Pulmonary artery endothelial cell (primary cell): Measurements from ENCODE around the gene FBXL17. TPM values are rescaled to one million over a fixed set of nuclear protein-coding genes. Genes with fewer than 3 reads are reported as not detected.

ENCODE experiments used
- DNase-seq: peaks from one replicate; pipeline ENCODE4 v3.0.0-alpha.2; 2011; ENCODE audit warnings: low read depth, low spot score
- total RNA-seq: library from RNA; depleted of rRNA; stranded (reverse); fragments of >200 nt; gene quantifications from 2 replicates; pipeline ENCODE4 v1.2.3, GENCODE V29; 2014

The FBXL17 gene
- total RNA-seq, 1 donor from 2014 or later: 4.6 TPM

- no peak for DNase-seq
Observed at GRCh38 chr5:107867266-107867665, 514.6 kb downstream of the FBXL17 start.

DNA sequence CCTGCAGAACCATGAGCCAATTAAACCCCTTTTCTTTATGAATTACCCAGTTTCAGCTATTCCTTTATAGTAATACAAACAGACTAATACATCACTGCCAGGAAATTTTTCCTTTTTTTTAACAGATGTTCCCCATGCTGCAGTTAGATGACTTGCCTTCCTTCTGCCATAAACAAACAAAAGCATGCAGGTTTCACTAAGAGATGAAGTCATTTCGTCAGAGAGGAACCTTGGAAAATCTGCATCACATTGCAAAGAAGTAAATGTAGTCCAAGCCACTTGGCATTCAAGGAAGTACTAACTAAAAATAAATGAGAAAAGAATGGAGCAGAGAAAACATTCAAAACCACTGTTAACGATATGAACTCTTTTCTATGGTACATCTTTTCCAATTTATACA lies 517.1 kb downstream of the FBXL17 start:
- DNase-seq: no peak

DNA sequence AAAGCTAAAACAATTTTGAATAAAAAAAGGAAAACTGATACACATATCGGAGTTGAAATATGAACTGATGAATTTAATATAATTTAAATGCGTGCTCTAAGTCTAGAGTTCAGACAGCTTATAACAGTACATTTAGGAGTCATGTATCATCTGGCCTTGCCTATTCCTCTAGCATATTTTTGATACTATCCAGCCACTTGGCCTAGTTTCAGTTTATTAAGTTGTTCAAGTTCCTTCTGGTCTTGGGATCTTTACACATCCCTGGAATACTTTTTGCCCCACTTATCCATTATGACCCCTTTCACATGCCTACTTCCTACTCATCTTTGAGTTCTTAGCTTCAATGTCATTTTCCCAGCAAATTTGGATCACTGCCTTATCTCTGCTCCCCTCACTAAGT lies 518.8 kb downstream of the FBXL17 start:
- DNase-seq: no peak

DNA sequence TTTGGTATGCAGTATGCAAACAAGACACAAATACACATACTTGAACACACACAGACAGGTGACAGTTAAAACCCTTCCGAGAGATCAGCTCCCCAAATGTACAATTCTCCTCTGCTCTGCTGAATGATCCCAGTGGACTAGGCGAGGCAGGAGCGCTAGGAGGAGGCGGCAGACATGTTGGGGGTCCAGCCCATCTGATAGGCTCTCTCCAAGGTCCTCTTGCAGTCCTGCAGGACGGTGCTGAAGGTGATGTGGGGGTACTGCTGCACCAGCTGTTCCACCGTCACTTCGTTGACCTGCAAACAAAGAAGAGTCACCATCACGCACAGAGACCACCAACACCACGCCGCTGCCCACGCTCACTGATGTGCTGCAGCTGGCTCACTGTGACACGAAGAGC lies 520.3 kb downstream of the FBXL17 start:
- DNase-seq: no peak

DNA sequence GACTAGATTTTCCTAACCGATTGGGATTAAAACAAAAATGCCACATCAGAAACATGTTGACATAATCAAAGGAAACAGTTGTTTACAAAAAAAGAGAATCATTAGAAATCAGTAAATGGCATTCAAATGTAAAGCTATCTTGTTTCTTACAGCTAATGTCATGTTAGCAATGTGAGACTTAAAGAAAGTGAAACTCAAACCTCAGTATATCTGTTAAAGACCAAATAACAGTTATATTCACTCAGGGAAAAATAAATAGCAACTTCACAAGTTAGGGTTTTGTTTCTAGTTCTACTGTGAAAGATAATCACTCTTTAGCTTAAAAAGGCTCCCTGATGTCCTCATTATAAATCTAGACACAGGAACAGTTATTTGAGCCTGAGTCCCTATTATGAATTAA lies 521.9 kb downstream of the FBXL17 start:
- DNase-seq: no peak

- DNase-seq: no peak
Observed at GRCh38 chr5:107858788-107859187, 523.1 kb downstream of the FBXL17 start.

DNA sequence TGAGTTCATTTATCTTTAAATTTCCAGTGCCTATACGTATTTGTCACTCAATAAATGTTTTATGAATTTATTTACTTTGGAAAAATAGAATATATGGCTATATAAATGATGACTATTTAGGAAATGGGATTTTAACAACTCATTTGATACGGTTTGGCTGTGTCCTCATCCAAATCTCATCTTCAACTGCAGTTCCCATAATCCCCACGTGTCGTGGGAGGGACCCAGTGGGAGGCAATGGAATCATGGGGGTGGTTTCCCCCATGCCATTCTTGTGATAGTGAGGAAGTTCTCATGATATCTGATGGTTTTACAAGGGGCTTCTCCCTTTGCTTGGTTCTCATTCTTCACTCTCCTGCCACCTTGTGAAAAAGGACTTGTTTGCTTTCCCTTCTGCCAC lies 523.6 kb downstream of the FBXL17 start:
- DNase-seq: no peak

GRCh38 chr5:107857785-107858184 lies 524.1 kb downstream of the FBXL17 start:
- no peak for DNase-seq

DNA sequence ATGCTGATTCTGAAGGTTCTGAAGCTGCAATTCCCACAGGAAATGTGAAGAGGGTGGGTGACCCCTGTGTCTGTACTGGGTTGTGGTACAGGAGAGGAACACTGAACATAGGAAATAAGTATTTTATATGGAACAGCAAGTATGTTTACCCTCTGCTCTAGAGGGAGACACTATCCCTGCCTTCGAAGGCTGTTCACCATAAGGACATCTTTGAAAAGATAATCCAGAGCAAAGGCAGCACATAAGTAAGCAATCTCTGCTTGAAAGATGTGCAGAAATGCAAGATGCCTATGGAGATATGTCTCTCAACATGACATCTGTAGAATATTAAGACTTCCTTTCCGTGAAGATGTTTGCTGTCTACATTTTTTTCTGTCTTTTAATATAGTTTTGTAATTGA lies 526.7 kb downstream of the FBXL17 start:
- no peak for DNase-seq

GRCh38 chr5:107853696-107854095 lies 528.2 kb downstream of the FBXL17 start:
- DNase-seq: no peak

- DNase-seq: no peak
Observed at GRCh38 chr5:107853031-107853430, 528.9 kb downstream of the FBXL17 start.

DNA sequence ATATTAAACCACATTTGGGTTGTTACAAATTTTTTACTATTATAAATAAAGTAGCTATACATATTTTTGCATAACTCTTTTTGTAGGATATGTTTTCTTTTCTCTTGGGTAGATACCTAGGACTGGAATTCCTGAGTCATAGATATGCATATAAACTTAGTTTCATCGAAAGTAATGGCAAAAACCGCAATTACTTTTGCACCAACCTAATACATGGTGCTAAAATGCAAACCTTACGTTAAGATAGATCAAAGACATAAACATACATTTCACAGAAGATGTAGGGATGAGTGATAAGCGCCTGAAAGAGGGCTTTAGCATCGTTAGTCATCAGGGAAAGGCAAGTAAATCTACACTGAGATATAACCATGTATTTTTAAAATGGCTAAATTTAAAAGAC lies 532.8 kb downstream of the FBXL17 start:
- DNase-seq: no peak

DNA sequence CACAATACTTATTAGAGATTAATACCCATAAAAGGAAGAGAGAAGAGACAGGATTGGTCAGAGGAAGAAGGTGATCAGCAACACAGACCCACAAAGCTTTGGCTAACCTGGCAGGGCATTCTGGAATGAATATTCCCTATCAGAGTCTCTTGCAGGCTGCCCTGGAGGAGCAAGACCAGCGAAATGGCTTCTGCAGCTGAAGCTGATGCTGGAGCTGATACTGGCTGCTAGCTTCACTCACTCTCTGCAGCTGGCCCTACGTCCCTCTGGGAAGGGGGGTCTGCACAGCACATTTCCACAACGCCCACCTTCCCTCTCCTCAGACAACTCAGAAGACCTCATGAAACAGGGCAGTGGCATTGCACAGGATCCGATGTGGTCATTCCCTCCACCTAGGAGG lies 541.3 kb downstream of the FBXL17 start:
- DNase-seq: no peak

- DNase-seq: no peak
Observed at GRCh38 chr5:107840161-107840560, 541.7 kb downstream of the FBXL17 start.

- DNase-seq: no peak
Observed at GRCh38 chr5:107835096-107835495, 546.8 kb downstream of the FBXL17 start.

DNA sequence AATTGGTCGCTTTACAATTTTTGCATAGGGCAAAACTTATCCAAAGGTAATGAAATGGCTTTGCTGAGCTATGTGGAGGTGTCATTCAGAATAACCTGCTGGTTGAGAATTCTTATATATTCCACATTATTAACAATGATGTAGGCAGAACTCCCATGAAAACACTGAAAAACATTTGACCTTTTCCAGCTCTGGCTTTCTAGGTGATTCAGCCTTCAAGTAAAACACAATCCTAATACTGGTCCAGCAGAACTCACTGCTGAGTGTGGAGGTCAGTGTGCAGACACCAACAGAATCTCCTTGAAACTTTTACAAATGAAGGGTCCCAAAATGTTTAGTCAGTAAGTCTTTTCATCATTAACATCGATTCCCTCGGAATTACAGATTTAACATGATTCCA lies 549.2 kb downstream of the FBXL17 start:
- no peak for DNase-seq

DNA sequence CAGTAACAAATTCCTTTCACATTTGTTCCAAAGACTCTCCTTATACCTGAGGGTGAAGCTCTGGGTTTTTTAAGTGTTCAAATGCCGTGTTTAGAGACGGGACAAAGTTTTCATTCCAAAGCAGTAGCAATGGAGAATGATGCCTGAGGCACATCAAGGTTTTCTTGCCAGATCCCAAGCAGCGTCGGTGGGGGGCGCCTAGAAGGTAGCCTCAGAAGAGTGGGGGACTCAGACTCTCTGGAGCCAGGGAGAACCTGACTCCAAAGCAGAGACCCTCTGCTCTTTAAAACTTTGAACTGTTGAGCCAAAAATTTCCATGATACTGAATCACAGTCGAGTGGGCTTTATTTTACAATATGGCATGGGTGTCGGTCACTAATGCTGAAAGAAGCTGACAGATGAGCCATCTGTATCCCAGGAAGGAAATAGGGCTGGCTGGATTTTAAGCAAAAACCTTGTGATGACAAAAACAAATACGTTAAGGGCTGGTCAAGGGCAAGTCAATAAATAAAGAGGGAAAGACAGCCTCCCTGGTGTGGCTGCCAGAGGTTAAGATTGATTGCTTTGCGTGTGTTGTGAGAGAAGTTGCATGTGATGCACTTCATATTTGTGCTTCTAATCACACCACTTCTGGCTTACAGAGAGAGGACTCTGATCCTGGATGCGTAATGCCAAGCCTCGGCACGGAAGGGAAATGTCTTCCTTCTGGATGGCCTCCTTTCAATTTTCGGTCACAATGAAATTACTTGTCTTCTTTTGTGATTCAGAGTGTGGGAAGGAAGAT lies 550.1 kb downstream of the FBXL17 start:
- no peak for DNase-seq

DNA sequence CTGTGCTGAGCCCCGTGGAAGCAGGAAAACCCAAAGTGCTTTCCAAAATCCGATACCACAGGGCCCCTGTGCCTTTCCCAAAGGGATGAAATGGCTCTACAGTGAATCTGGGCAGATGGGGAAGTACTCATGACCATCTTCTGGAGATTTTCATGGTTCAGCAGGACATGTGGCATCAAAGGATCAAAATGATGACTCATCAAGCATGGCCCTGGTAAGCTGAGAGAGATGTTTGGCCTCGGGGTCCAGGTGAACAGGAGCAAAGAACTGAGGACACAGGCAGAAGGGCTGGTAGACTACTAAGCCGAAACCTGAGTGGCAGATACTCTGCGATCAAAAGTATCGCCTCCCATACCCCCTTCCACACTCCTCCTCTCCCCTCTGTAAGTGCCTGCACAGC lies 551.1 kb downstream of the FBXL17 start:
- no peak for DNase-seq

DNA sequence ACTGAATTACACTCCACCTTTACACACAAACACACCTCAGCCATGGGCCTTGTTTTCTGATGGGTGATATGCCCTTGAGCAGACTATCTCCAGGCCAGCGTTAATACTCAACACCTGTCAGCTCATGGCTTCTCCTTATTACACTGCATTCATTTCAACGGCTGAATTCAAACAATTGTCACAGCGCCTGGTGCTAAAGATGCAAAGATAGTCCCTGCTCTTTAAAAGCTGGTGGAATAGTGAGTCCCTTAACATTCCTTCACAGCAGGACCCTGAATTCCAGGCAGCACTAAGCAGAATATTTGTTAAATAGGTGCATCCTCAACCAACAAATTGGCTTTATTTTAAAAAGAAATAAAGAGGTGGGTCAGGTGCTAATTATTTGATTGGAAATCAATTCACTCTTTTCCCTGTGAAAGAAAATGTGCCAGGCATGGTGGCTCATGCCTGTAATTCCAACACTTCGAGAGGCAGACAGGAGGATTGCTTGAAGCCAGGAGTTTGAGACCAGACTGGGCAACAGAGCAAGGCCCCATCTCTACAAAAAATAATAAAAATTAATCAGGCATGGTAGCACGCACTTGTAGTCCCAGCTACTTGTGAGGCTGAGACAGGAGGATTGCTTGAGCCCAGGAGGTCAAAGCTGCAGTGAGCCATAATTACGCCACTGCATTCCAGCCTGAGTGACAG lies 555.4 kb downstream of the FBXL17 start:
- no peak for DNase-seq

DNA sequence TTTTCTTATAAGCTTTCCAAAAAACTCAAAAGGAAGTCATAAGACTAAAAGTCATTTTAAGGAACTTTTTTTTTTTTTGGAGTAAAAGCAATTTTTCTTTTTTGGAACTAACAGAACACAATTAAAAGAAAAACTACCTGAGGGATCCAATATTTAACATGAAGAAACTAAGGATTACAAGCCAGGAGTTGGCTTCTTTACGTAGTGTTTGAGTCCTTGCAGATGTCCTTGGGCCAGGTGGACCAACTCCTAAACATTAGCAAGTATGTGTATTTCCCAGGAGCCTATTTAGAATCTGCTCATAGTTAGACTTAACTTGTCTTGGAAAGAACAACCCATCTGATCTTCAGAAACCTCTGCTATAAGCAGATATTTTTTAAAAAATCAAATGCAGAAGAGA lies 557.1 kb downstream of the FBXL17 start:
- DNase-seq: no peak

DNA sequence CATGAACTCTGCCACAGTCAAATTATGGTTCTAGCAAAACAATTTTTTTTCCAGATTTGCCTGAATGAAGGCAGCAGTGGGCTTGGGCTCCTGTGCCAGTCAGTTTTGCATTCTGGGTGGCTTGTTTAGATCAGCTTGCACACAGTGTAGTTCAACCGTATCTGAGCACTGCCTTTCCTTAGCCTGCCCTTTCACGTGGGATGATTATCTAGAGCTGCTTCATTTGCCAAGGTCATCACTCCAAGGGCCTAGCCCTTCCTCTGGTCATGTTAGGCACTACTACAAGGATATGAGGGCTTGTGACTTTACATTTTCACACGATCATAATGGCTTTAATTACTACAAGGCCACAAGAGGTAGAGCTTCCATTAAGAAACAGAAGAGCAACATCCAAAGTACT lies 560.6 kb downstream of the FBXL17 start:
- DNase-seq: no peak

DNA sequence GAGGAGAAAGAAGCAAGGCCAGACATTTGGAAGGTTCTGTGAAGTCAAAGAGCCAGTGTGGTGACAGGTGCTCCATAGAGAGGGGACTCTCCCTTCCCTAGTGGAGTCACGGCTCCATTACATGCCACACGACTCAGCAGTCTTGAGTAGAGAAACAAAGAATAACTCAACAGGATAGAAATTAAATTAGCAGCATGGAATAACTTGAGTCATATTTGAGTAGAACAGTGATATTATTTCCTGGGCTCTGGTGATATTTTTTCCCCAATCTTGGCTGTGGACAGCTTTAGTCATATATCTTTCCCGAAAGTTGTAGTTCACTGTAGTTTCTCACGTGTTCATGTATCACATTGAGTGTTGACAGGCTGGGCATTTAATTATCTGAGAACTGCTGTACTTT lies 561.5 kb downstream of the FBXL17 start:
- no peak for DNase-seq

- no peak for DNase-seq
Observed at GRCh38 chr5:107817951-107818350, 563.9 kb downstream of the FBXL17 start.
